Keratinocyte (primary cell): ENCODE measurements around the gene CAMSAP1. TPM values are rescaled to one million over a fixed set of nuclear protein-coding genes. Genes with fewer than 3 reads are reported as not detected.
A peak's percentile ranks its signal among the peaks of the same experiment; 100 is the strongest.

Experiments used
- DNase-seq: peaks from one replicate; pipeline ENCODE4 v3.0.0-alpha.2; 2011; ENCODE audit warnings: low read depth, missing footprints, low spot score
- FAIRE-seq: peaks from 2 replicates; lab custom pipeline; 2011; peaks lifted over from hg19 to GRCh38; lab: Jason Lieb, UNC
- H2AFZ ChIP-seq: 2 replicates; pipeline ENCODE4 v1.6.0; 2012; ENCODE audit warnings: low read length, control low read depth, inconsistent platforms; ENCODE audit not compliant: control insufficient read depth
- H3K27ac ChIP-seq: 2 replicates; pipeline ENCODE4 v1.5.1; 2011; ENCODE audit warnings: low read length; ENCODE audit not compliant: control insufficient read depth, insufficient read depth
- H3K27me3 ChIP-seq: 3 replicates; pipeline ENCODE4 v1.6.0; 2011; ENCODE audit warnings: low read length; ENCODE audit not compliant: control insufficient read depth, insufficient read depth; ENCODE audit errors: extremely low read depth
- H3K36me3 ChIP-seq, 2 experiments: 2 replicates in 1 of 2; 3 replicates in 1 of 2; pipeline ENCODE4 v1.5.1; 2011; ENCODE audit warnings: low read length in 2 of 2, mild to moderate bottlenecking in 1 of 2; ENCODE audit not compliant: control insufficient read depth in 2 of 2, insufficient read depth in 2 of 2; ENCODE audit errors: extremely low read depth in 1 of 2
- H3K4me1 ChIP-seq: 3 replicates; pipeline ENCODE4 v1.5.1; 2011; ENCODE audit warnings: low read length; ENCODE audit not compliant: control insufficient read depth, insufficient read depth; ENCODE audit errors: extremely low read depth
- H3K4me2 ChIP-seq: 3 replicates; pipeline ENCODE4 v1.6.0; 2011; ENCODE audit warnings: low read depth, low read length; ENCODE audit not compliant: control insufficient read depth, insufficient read depth; ENCODE audit errors: extremely low read depth
- H3K4me3 ChIP-seq, 3 experiments: fragments of 200-600 bp in 1 of 3; sonication (generic) in 1 of 3; 2 replicates in 2 of 3; 3 replicates in 1 of 3; pipeline ENCODE4 v1.5.1; 2011 to 2016; ENCODE audit warnings: low read length in 3 of 3, mild to moderate bottlenecking in 3 of 3, control low read depth in 2 of 3, inconsistent platforms in 1 of 3, low read depth in 1 of 3, mixed read lengths in 1 of 3, mixed run types in 1 of 3, moderate library complexity in 1 of 3; ENCODE audit not compliant: control insufficient read depth in 2 of 3, insufficient read depth in 2 of 3; ENCODE audit errors: extremely low read depth in 1 of 3
- H3K79me2 ChIP-seq: 2 replicates; pipeline ENCODE4 v1.6.0; 2012; ENCODE audit warnings: low read length; ENCODE audit not compliant: control insufficient read depth, insufficient read depth
- H3K9ac ChIP-seq: 3 replicates; pipeline ENCODE4 v1.6.0; 2011; ENCODE audit warnings: low read length; ENCODE audit not compliant: control insufficient read depth, insufficient read depth; ENCODE audit errors: extremely low read depth
- H3K9me1 ChIP-seq: 3 replicates; pipeline ENCODE4 v1.6.0; 2011; ENCODE audit warnings: low read length; ENCODE audit not compliant: control insufficient read depth, insufficient read depth; ENCODE audit errors: extremely low read depth
- H3K9me3 ChIP-seq: 2 replicates; pipeline ENCODE4 v1.5.1; 2012; ENCODE audit warnings: low read depth, low read length; ENCODE audit not compliant: control insufficient read depth
- H4K20me1 ChIP-seq: 3 replicates; pipeline ENCODE4 v1.6.0; 2011; ENCODE audit warnings: low read length; ENCODE audit not compliant: control insufficient read depth, insufficient read depth; ENCODE audit errors: extremely low read depth
- EZH2 ChIP-seq: IDR thresholded peaks from one replicate; pipeline ENCODE4 v1.6.1; 2012; ENCODE audit warnings: inconsistent platforms, mild to moderate bottlenecking, low read length, moderate library complexity
- dilution Hi-C: fragments of 300-500 bp; cut with MboI; formaldehyde crosslinking; loops from one replicate; pipeline ENCODE4 v1.7.0; 2020; ENCODE audit warnings: low sequenced_read_pairs; ENCODE audit not compliant: extremely low pct_ligation_motif_present
- polyA plus RNA-seq, 5 experiments: library from polyadenylated mRNA; depleted of rRNA in 3 of 5; stranded (reverse) in 3 of 5; stranded (forward) in 1 of 5; unstranded in 1 of 5; fragments of >200 nt; gene quantifications; 1 replicate in 1 of 5; 2 replicates in 3 of 5; 3 replicates in 1 of 5; pipeline versions ENCODE4 v1.2.1 to v1.2.3, GENCODE V29; 2011 to 2012; ENCODE audit warnings: missing spikeins in 2 of 5, low read depth in 1 of 5, low replicate concordance in 1 of 5
- TF ChIP-seq, protein P1 (sequence below), 3 experiments: IDR thresholded peaks in 1 of 3; conservative IDR thresholded peaks in 1 of 3; optimal IDR thresholded peaks in 1 of 3; 2 replicates in 2 of 3; 3 replicates in 1 of 3; pipeline versions ENCODE3 to v1.5.1; 2011; ENCODE audit warnings: low read length in 3 of 3, mild to moderate bottlenecking in 3 of 3, moderate library complexity in 2 of 3, control low read depth in 1 of 3, inconsistent platforms in 1 of 3; ENCODE audit not compliant: insufficient read depth in 2 of 3; ENCODE audit errors: extremely low read depth in 1 of 3

The CAMSAP1 gene
- polyA plus RNA-seq, 1 donor (not counting 4 experiments of a cell fraction or from before 2014, with no cell fraction given) = 8.3 TPM

- Histone ChIP-seq H3K36me3 (peaks cover 0 to 12% of the 10 kb centered on the region in 2 experiments), H3K27me3 (no peaks in the 10 kb centered on the region), H3K9me1 (no peaks in the 10 kb centered on the region), H3K4me2 (peak overlapping the region; percentile 41), H3K27ac (no peak overlapping the region), H2AFZ (no peak overlapping the region), H3K9me3 (no peaks in the 10 kb centered on the region), H3K4me3 (peak overlapping the region in 1 of 3 experiments; percentile 7), H3K9ac (peak overlapping the region; percentile 6), H3K79me2 (no peaks in the 10 kb centered on the region), H3K4me1 (peaks cover 14% of the 10 kb centered on the region), H4K20me1 (peaks cover 2% of the 10 kb centered on the region)
- DNase-seq = no peak
- dilution Hi-C loops = no loop called here
- TF ChIP-seq, protein P1, sequence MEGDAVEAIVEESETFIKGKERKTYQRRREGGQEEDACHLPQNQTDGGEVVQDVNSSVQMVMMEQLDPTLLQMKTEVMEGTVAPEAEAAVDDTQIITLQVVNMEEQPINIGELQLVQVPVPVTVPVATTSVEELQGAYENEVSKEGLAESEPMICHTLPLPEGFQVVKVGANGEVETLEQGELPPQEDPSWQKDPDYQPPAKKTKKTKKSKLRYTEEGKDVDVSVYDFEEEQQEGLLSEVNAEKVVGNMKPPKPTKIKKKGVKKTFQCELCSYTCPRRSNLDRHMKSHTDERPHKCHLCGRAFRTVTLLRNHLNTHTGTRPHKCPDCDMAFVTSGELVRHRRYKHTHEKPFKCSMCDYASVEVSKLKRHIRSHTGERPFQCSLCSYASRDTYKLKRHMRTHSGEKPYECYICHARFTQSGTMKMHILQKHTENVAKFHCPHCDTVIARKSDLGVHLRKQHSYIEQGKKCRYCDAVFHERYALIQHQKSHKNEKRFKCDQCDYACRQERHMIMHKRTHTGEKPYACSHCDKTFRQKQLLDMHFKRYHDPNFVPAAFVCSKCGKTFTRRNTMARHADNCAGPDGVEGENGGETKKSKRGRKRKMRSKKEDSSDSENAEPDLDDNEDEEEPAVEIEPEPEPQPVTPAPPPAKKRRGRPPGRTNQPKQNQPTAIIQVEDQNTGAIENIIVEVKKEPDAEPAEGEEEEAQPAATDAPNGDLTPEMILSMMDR (optimal IDR thresholded peaks at IDR 0.05 in 1 of 3, IDR thresholded peaks at IDR 0.05 in 1 of 3, conservative IDR thresholded peaks at IDR 0.05 in 1 of 3; ENCODE audit: extremely low read depth in 1 of 3, insufficient read depth in 2 of 3, low read length in 3 of 3) = no peak
- TF ChIP-seq EZH2 = no peak
- no peak for FAIRE-seq
These were observed 20.1 kb upstream of the CAMSAP1 start for GRCh38 chr9:135927195-135928013.

DNA sequence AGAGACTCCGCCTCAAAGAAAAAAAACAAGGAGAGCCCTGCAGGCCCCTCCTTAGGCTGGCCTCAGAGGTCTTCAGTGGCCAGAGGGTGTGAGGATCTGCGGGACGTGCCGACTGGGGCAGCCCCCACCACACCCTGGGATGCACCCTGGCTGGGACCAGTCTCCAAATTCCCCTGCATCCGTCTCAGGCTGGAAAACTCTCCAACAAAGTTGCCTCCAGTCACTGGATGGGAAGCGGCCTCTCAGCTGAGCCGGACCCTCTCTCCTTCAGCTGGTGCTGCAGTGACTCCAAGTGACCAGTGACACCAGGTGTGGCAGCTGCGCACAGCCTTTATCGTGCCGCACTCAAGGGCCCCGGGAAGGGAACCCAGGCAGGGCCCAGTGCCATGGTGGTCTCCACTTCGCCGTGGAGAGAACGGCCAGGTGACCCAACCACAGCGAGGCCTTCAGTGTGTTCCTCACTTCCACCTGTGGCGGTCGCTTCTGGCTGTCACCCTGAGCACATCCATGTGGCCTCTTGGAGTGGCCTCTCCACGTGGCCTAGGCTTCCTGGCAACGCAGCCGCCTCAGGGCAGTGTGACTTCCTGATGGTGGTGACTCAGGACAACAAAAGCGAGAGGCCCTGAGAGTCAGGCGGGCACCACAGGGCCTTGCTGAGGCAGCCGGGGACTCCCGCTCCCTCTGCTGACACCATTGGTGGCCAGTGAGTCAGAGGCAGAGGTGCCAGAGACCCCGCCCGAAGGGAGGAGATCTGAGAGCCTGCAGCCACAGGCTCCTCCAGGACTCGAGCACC is 19.3 kb upstream of the CAMSAP1 start:
- Histone ChIP-seq H3K27ac (no peak overlapping the region), H3K4me1 (peaks cover 14% of the 10 kb centered on the region), H3K9me1 (no peaks in the 10 kb centered on the region), H3K4me2 (peak overlapping the region; percentile 41), H2AFZ (no peak overlapping the region), H3K36me3 (peaks cover 0 to 12% of the 10 kb centered on the region in 2 experiments), H3K9ac (peak overlapping the region; percentile 6), H3K27me3 (no peaks in the 10 kb centered on the region), H3K9me3 (no peaks in the 10 kb centered on the region), H3K4me3 (peak overlapping the region in 1 of 3 experiments; percentile 7), H3K79me2 (no peaks in the 10 kb centered on the region), H4K20me1 (peaks cover 2% of the 10 kb centered on the region)
- peak; percentile 78 for DNase-seq
- dilution Hi-C loops = no loop called here
- TF ChIP-seq, protein P1 (optimal IDR thresholded peaks at IDR 0.05 in 1 of 3, IDR thresholded peaks at IDR 0.05 in 1 of 3, conservative IDR thresholded peaks at IDR 0.05 in 1 of 3; ENCODE audit: extremely low read depth in 1 of 3, insufficient read depth in 2 of 3, low read length in 3 of 3) = no peak
- no peak for TF ChIP-seq EZH2
- FAIRE-seq = no peak
